HFFc6 (cell line): ENCODE data around the gene NEGR1. TPM values are rescaled to one million over a fixed set of nuclear protein-coding genes. Genes with fewer than 3 reads are reported as not detected.

ENCODE experiments used
- DNase-seq: peaks from one replicate; pipeline ENCODE4 v3.0.0-alpha.2; 2018
- H3K27ac Mint-ChIP-seq: 2 replicates; pipeline ENCODE4 v1.8.0; 2020; ENCODE audit warnings: mild to moderate bottlenecking, mixed read lengths
- H3K27me3 Mint-ChIP-seq: 2 replicates; pipeline ENCODE4 v1.8.0; 2021; ENCODE audit warnings: mild to moderate bottlenecking, moderate library complexity, mixed read lengths; ENCODE audit not compliant: insufficient read depth
- H3K36me3 Mint-ChIP-seq: 2 replicates; pipeline ENCODE4 v1.8.0; 2021; ENCODE audit warnings: low read depth, mixed read lengths
- H3K4me1 Mint-ChIP-seq: 2 replicates; pipeline ENCODE4 v1.8.0; 2020; ENCODE audit warnings: low read depth, mixed read lengths
- H3K4me3 Mint-ChIP-seq: 2 replicates; pipeline ENCODE4 v1.8.0; 2020; ENCODE audit warnings: mild to moderate bottlenecking, moderate library complexity, mixed read lengths
- H3K9me3 Mint-ChIP-seq: 2 replicates; pipeline ENCODE4 v1.8.0; 2020; ENCODE audit warnings: mild to moderate bottlenecking, mixed read lengths
- total RNA-seq, 6 experiments: library from RNA; stranded (reverse); fragmentation: NEBNext Ultra II Directional; extraction: Animal tissue kit (Norgen Biotek cat#: 25700); gene quantifications; 2 replicates in 1 of 6; 3 replicates in 5 of 6; pipeline ENCODE4 v1.2.3, GENCODE V29; 2021
- TF ChIP-seq, protein P1 (sequence below): fragments of 200-600 bp; sonication (generic); IDR thresholded peaks from 2 replicates; pipeline ENCODE4 v1.5.0; 2021; ENCODE audit warnings: antibody characterized with exemption, mild to moderate bottlenecking

Gene NEGR1
- total RNA-seq, 6 experiments from 2014 or later: 52.8 to 67.6 (median 64.6) TPM

DNA sequence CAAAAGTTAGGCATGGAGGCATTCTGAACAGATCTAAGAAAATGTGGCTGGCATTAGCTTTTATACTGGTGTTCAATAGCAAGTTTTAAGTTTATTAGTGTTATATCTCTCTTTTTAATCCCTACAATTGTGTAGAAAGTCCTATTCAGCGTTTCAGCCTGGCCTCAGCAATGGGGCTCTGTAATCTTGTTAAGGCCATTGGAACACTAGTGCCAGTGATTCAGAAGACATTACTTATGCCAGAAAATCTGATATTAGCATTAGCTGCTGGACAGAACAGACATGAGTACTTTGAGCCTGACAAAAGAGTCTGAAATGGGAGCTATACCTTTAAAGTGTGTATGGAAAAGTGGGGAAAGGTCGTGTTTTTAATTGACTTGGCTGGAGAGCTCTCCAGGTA is 167.0 kb downstream of the NEGR1 start:
- Mint-ChIP-seq H3K4me1 (no peaks in the 10 kb centered on the region), H3K4me3 (no peak overlapping the region), H3K27me3 (no peaks in the 10 kb centered on the region), H3K9me3 (no peaks in the 10 kb centered on the region), H3K36me3 (no peaks in the 10 kb centered on the region), H3K27ac (no peak overlapping the region)
- TF ChIP-seq, protein P1, sequence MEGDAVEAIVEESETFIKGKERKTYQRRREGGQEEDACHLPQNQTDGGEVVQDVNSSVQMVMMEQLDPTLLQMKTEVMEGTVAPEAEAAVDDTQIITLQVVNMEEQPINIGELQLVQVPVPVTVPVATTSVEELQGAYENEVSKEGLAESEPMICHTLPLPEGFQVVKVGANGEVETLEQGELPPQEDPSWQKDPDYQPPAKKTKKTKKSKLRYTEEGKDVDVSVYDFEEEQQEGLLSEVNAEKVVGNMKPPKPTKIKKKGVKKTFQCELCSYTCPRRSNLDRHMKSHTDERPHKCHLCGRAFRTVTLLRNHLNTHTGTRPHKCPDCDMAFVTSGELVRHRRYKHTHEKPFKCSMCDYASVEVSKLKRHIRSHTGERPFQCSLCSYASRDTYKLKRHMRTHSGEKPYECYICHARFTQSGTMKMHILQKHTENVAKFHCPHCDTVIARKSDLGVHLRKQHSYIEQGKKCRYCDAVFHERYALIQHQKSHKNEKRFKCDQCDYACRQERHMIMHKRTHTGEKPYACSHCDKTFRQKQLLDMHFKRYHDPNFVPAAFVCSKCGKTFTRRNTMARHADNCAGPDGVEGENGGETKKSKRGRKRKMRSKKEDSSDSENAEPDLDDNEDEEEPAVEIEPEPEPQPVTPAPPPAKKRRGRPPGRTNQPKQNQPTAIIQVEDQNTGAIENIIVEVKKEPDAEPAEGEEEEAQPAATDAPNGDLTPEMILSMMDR: no peak
- DNase-seq: no peak

DNA sequence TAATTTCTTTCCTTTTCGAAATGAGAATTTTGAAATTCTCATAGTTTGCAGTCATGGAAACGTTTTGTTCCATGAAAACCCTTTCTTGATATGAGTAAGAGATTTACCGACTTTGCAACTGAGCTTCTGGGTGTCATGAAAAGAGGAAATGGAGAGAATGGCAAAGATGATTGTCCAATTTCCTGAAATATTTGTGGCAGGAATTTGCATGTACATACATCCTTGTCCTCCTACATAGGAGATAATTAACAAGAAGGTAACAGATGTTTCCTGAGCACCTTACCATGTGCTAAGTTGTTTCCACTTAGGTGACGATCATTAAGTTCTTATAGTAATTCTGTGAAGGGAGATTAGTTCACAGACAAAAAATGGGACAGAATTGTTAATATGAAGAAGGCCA is 170.7 kb downstream of the NEGR1 start:
- Mint-ChIP-seq H3K36me3 (no peaks in the 10 kb centered on the region), H3K27me3 (no peaks in the 10 kb centered on the region), H3K4me1 (no peaks in the 10 kb centered on the region), H3K4me3 (no peak overlapping the region), H3K9me3 (no peaks in the 10 kb centered on the region), H3K27ac (no peak overlapping the region)
- TF ChIP-seq, protein P1: no peak
- DNase-seq: no peak

DNA sequence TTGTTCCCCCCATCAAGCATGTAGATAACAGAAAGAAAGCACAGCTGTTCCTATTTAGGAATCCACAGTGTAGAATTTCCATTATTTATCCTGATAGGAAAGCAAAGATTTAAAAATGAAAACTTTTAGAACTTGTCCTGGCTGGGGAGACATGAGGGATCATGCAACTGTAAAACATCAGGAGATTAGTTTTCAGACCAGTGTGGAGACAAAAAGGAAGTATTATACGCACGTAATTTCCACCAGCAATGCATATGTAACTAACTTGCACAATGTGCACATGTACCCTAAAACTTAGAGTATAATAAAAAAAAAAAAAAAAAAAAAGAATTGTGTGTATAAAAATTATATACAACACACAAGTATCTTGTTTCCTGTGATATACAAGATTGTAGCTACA is 172.4 kb downstream of the NEGR1 start:
- TF ChIP-seq, protein P1: no peak
- Mint-ChIP-seq H3K27me3 (no peaks in the 10 kb centered on the region), H3K4me1 (peaks cover 10% of the 10 kb centered on the region; the same call in 1 of the 2 replicates), H3K9me3 (no peaks in the 10 kb centered on the region), H3K27ac (no peak overlapping the region), H3K36me3 (no peaks in the 10 kb centered on the region), H3K4me3 (no peak overlapping the region)
- DNase-seq: no peak

DNA sequence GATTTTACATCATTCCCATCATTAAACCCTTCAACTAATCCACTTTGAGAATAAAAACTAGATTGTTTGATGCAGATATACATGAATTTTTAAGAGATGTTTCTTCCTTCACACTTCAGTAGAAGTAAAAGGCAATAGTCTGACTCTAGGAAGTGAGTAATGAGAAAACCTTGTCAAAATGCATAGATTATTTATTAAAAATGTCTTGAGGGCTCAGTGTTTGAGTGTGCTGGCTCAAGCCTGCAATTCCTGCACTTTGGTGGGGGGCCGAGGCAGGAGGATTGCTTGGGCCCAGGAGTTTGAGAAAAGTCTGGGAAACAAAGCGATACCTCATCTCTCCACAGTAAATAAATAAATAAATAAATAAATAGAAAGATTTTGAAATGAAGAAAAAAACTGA is 177.1 kb downstream of the NEGR1 start:
- peaks cover 12% of the 10 kb centered on the region; the same call in 1 of the 2 replicates for H3K4me1 Mint-ChIP-seq
- no peak overlapping the region for H3K4me3 Mint-ChIP-seq
- TF ChIP-seq, protein P1: no peak
- no peaks in the 10 kb centered on the region for H3K27me3 Mint-ChIP-seq
- H3K36me3 Mint-ChIP-seq: no peaks in the 10 kb centered on the region
- DNase-seq: no peak
- no peak overlapping the region for H3K27ac Mint-ChIP-seq
- no peaks in the 10 kb centered on the region for H3K9me3 Mint-ChIP-seq

DNA sequence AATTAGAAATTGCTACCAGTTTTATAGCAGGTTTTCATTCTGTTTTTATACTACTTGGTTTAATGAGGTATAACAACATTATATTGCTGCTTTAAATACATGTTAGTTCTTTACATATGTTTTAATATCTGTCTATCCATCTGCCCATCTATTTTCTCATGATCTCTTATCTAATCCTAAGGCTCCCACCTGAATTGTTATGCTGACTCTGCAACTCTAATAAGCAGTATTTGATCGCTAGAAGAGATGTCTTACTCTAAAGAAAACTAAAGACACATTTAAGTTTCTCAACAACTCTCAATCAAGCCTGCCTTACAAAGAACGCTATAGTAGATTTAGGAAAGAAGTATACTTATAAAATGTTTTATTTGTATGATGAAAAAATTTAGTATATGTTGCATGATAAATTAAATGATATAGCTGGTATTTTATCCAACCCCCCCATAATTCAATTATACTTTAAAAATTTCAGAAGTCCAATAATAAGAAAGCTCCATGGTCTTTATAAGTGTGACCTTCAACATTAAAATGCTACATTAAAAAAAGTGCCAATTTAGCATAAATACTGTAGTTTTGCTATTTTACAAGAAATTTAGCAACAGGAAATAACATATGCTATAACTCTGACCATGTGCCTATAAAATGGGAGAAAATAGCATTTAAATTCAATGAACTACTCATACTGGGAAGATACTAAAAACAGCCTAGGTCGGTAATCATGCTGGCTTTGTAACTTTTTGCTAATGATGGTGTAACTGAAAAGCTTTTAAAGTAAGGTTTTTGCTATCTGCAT is 180.3 kb downstream of the NEGR1 start:
- Mint-ChIP-seq H3K27ac (no peak overlapping the region), H3K9me3 (no peaks in the 10 kb centered on the region), H3K36me3 (no peaks in the 10 kb centered on the region), H3K4me1 (peaks cover 12% of the 10 kb centered on the region; the same call in 1 of the 2 replicates), H3K4me3 (no peak overlapping the region), H3K27me3 (no peaks in the 10 kb centered on the region)
- no peak for DNase-seq
- TF ChIP-seq, protein P1: no peak
